PC-3 (cell line): Measurements from ENCODE around the gene SERPINE3.

Experiments used
- EZH2 ChIP-seq: fragments of 300-600 bp; sonication (generic); IDR thresholded peaks from one replicate; pipeline ENCODE4 v1.6.1; 2017; ENCODE audit warnings: antibody characterized with exemption, mild to moderate bottlenecking, low read length; ENCODE audit not compliant: unreplicated experiment
- EZH2phosphoT487 ChIP-seq: fragments of 300-600 bp; sonication (generic); IDR thresholded peaks from 2 replicates; pipeline ENCODE4 v1.6.1; 2018; ENCODE audit warnings: mild to moderate bottlenecking, antibody characterized with exemption, low read length, borderline replicate concordance
- TF ChIP-seq, protein P1 (sequence below): fragments of 300-600 bp; sonication (generic); conservative IDR thresholded peaks from 2 replicates; pipeline ENCODE4 v1.5.1; 2017; ENCODE audit warnings: antibody characterized with exemption, low read depth, mild to moderate bottlenecking, low read length

DNA sequence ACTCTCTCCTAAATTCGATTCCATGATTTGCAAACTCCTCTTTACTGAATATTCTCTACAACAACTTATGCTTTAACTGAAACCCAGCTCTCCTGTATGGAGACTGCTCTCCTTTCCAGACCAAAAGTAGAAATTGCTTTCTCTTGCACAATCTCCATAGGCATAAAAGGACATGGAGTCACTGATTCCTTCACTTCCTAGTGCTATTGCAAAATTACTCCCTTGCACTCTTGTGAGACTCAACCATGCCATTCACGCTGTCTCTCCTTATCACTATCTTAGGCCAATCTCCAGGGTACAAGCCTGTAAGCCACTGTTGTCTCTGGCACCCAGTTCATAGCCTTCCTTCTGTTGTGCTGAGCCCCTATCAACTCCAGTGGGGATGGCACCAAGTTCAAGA is 30.6 kb downstream of the SERPINE3 start:
- TF ChIP-seq, protein P1, sequence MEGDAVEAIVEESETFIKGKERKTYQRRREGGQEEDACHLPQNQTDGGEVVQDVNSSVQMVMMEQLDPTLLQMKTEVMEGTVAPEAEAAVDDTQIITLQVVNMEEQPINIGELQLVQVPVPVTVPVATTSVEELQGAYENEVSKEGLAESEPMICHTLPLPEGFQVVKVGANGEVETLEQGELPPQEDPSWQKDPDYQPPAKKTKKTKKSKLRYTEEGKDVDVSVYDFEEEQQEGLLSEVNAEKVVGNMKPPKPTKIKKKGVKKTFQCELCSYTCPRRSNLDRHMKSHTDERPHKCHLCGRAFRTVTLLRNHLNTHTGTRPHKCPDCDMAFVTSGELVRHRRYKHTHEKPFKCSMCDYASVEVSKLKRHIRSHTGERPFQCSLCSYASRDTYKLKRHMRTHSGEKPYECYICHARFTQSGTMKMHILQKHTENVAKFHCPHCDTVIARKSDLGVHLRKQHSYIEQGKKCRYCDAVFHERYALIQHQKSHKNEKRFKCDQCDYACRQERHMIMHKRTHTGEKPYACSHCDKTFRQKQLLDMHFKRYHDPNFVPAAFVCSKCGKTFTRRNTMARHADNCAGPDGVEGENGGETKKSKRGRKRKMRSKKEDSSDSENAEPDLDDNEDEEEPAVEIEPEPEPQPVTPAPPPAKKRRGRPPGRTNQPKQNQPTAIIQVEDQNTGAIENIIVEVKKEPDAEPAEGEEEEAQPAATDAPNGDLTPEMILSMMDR = no peak
- TF ChIP-seq EZH2 (no peak), EZH2phosphoT487 (no peak)
